C4-2B (cell line): ENCODE measurements around the gene ZZZ3.

Experiments
- ZFX ChIP-seq: fragments of 450-650 bp; IDR thresholded peaks from 2 replicates; pipeline ENCODE4 v1.6.1; 2017
- TF ChIP-seq, protein P1 (sequence below): fragments of 450-650 bp; conservative IDR thresholded peaks from 2 replicates; pipeline ENCODE4 v1.5.1; 2017; ENCODE audit warnings: mild to moderate bottlenecking

DNA sequence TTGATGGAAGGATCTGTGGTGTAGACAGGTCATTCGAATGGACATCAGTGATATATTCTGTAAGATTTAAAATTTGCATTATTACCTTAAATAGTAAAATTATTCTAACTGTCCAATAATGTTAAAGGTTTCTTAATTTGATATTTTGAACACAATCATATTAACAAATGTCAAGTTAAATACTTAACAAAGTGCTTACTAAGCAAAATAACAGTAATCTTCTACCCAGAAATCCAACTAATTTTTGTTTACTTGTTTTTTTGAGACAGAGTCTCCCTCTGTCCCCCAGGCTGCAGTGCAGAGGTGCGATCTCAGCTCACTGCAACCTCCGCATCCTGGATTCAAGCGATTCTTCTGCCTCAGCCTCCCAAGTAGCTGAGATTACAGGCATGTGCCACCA, 43.2 kb upstream of the ZZZ3 start:
- TF ChIP-seq, protein P1, sequence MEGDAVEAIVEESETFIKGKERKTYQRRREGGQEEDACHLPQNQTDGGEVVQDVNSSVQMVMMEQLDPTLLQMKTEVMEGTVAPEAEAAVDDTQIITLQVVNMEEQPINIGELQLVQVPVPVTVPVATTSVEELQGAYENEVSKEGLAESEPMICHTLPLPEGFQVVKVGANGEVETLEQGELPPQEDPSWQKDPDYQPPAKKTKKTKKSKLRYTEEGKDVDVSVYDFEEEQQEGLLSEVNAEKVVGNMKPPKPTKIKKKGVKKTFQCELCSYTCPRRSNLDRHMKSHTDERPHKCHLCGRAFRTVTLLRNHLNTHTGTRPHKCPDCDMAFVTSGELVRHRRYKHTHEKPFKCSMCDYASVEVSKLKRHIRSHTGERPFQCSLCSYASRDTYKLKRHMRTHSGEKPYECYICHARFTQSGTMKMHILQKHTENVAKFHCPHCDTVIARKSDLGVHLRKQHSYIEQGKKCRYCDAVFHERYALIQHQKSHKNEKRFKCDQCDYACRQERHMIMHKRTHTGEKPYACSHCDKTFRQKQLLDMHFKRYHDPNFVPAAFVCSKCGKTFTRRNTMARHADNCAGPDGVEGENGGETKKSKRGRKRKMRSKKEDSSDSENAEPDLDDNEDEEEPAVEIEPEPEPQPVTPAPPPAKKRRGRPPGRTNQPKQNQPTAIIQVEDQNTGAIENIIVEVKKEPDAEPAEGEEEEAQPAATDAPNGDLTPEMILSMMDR, result no peak
- no peak for TF ChIP-seq ZFX
